ENCODE data around the gene POLE.

The POLE gene, protein sequence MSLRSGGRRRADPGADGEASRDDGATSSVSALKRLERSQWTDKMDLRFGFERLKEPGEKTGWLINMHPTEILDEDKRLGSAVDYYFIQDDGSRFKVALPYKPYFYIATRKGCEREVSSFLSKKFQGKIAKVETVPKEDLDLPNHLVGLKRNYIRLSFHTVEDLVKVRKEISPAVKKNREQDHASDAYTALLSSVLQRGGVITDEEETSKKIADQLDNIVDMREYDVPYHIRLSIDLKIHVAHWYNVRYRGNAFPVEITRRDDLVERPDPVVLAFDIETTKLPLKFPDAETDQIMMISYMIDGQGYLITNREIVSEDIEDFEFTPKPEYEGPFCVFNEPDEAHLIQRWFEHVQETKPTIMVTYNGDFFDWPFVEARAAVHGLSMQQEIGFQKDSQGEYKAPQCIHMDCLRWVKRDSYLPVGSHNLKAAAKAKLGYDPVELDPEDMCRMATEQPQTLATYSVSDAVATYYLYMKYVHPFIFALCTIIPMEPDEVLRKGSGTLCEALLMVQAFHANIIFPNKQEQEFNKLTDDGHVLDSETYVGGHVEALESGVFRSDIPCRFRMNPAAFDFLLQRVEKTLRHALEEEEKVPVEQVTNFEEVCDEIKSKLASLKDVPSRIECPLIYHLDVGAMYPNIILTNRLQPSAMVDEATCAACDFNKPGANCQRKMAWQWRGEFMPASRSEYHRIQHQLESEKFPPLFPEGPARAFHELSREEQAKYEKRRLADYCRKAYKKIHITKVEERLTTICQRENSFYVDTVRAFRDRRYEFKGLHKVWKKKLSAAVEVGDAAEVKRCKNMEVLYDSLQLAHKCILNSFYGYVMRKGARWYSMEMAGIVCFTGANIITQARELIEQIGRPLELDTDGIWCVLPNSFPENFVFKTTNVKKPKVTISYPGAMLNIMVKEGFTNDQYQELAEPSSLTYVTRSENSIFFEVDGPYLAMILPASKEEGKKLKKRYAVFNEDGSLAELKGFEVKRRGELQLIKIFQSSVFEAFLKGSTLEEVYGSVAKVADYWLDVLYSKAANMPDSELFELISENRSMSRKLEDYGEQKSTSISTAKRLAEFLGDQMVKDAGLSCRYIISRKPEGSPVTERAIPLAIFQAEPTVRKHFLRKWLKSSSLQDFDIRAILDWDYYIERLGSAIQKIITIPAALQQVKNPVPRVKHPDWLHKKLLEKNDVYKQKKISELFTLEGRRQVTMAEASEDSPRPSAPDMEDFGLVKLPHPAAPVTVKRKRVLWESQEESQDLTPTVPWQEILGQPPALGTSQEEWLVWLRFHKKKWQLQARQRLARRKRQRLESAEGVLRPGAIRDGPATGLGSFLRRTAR (N-terminal part only)

GRCh38 chr12:132687211-132688164 is at the start of gene POLE, which contains the start of gene PXMP2:
Gene POLE, minus strand, starts transcription at chr12:132687342. Its CDS starts 27 bp downstream, at chr12:132687315.
Gene PXMP2, plus strand, starts transcription at chr12:132687587. Its CDS starts 84 bp downstream, at chr12:132687671.
- DNase-seq (ENCODE audit: low read depth) = peak; percentile 90

- DNase-seq (ENCODE audit: low read depth) = no peak
These were observed 49.8 kb upstream of the POLE start for GRCh38 chr12:132736913-132737312.

GRCh38 chr12:132736378-132736777 is 49.2 kb upstream of the POLE start:
- DNase-seq (ENCODE audit: low read depth) = no peak

DNA sequence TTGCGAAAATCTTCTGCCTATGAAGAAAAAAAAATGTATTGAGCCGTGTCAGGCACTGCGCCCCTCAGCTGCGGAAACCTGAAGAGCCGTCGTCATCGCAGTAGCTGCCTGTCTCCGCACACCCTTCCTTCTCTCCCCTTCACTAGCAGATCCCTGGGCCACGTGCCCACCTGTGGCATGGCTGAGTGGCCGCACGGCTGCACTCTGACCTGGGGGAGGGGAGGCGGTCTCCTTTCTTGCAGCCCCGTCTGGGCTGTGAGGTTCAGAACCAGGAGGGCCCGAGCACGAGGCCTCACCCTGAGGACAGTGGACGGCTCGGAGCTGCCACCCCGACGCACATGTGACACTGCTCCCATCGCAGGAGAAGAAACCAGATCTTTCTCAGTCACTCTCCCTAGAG is 48.4 kb upstream of the POLE start:
- DNase-seq (ENCODE audit: low read depth) = no peak

- no peak for DNase-seq (ENCODE audit: low read depth)
These were observed 47.1 kb upstream of the POLE start for GRCh38 chr12:132734206-132734605.

DNA sequence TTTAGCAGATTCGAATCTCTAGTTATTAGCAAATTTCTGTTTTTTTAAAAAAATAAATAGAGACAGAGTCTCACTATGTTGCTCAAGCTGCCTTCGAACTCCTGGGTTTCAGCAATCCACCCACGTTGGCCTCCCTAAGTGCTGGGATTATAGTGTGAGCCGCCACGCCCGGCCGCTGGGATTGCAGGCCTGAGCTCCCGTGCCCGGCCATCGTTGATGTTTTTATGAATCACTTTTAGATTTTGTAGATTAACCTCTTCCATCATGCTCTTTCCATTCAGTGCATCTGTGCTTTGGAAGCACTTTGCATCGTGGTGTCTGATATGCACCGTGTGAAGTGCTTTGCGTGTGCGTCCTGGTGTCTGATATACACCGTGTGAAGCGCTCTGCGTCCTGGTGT is 44.4 kb upstream of the POLE start:
- no peak for DNase-seq (ENCODE audit: low read depth)

GRCh38 chr12:132730353-132730752 is 43.2 kb upstream of the POLE start:
- DNase-seq (ENCODE audit: low read depth) = no peak

DNA sequence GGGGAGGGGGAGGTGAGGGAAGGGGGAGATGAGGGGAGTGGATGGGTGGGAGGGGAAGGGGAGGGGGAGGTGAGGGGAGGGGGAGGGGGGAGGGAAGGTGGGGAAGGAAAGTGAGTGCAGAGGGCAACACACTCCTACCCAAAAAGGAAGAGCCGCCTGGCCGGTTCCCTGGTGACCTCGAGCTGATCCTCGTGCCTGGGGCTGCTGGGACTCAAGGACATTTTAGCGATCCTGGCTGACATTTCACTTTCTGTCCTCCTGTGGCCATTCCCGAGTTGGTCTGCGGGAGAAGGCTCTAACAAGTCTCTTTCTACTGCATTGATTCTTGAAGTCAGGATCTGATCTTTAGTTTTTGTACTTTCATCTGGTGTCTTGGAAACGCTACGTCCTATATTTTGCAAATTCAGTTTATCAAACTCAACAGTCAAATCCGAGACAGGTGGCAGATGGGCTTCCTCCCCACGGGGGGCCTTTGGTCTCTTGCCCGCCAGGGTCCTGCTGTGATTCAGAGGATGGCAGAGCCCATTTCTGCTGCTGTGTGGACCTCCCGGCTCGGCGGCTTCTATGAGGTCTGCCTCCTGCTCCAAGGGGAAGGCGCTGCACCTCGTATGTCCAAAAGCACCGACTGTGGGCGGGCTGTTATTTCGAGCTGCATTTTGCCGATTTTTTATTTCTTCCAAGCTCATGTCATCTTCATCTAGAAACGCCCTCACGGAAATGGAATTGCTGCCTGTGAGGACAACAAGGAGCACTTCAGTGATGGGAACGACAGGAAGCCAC is 42.6 kb upstream of the POLE start:
- no peak for DNase-seq (ENCODE audit: low read depth)

GRCh38 chr12:132728502-132728901 is 41.4 kb upstream of the POLE start:
- no peak for DNase-seq (ENCODE audit: low read depth)

- DNase-seq (ENCODE audit: low read depth) = no peak
These were observed 40.1 kb upstream of the POLE start for GRCh38 chr12:132727091-132727794.

GRCh38 chr12:132726386-132726785 is 39.2 kb upstream of the POLE start:
- no peak for DNase-seq (ENCODE audit: low read depth)

- no peak for DNase-seq (ENCODE audit: low read depth)
These were observed 37.5 kb upstream of the POLE start for GRCh38 chr12:132724506-132725241.

DNA sequence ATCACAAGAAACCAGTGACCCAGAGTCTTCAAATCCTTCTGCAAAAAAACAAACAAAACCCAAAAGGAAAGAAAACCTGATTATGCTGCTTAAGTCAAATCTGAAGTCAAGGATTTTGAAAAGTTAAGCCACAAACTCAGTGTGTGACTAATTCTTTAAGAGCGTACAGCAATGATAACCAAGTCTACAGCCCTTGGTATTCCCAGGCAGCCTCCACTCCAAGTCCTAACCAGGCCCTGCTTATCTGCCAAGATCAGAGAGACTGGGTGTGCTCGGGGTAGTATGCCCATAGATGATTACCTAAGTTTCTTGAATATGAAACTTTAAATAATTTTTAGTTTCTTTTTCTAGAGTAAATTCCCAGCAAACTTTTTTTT is 36.6 kb upstream of the POLE start:
- DNase-seq (ENCODE audit: low read depth) = no peak

- DNase-seq (ENCODE audit: low read depth) = no peak
These were observed 36.0 kb upstream of the POLE start for GRCh38 chr12:132723015-132723763.

GRCh38 chr12:132720606-132721345 is 33.6 kb upstream of the POLE start:
- DNase-seq (ENCODE audit: low read depth) = no peak

DNA sequence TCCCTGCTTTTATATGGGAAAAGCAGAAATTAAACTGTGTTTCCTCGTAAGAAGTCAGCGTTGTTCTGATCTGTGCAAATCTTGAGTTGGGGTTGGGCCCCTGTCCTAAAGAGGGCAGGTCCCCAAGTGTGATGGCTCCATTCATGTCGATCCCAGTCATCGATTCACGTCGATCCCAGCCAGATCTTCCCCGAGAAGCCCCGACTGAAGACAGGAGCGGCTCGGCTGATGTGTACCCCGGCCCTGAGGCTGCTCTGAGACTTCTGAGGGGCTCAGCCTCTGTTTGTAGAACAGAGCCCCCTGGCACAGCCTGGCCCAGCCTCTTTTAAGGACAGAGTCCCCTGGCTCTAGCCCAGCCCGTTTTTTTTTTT is 32.8 kb upstream of the POLE start:
- no peak for DNase-seq (ENCODE audit: low read depth)

Data from stromal cell of bone marrow (primary cell).